ENCODE results near the gene SGIP1. TPM values are rescaled to one million over a fixed set of nuclear protein-coding genes. Genes with fewer than 3 reads are reported as not detected.

The SGIP1 gene
- total RNA-seq, 1 experiment from 2014 or later: 1.6 TPM

GRCh38 chr1:66503841-66504470, 30.0 kb upstream of the SGIP1 start:
- Histone ChIP-seq H3K36me3 (ENCODE audit: insufficient read depth, low read length, poor library complexity, severe bottlenecking) (no peaks in the 10 kb centered on the region), H3K4me1 (ENCODE audit: insufficient read depth, low read length, poor library complexity, severe bottlenecking) (peaks cover 10% of the 10 kb centered on the region), H3K9me3 (ENCODE audit: low read depth, low read length, poor library complexity, severe bottlenecking) (no peaks in the 10 kb centered on the region), H3K4me3 (ENCODE audit: low read depth, low read length, poor library complexity, severe bottlenecking) (no peak overlapping the region), H3K27ac (ENCODE audit: low read depth, low read length, poor library complexity, severe bottlenecking) (no peak overlapping the region), H3K27me3 (replicated peaks; ENCODE audit: insufficient read depth, low read depth, low read length, poor library complexity) (no peaks in the 10 kb centered on the region)
- ChIA-PET POLR2A (ENCODE audit: low non-redundant PET) (no interaction called here), CTCF (interaction anchor here (0.6 to 1.2 kb wide), 7 partner anchors 14 to 545 kb away, joined by 3 to 10 read pairs (median 3); no protein-coding TSS in a partner anchor)
- DNase-seq (ENCODE audit: low spot score): peak; percentile 79
- BruUV-seq (replicated peaks): no TSS peak
- TF ChIP-seq CTCF (conservative IDR thresholded peaks at IDR 0.05; ENCODE audit: low read depth, low read length) (peak; percentile 87), EZH2 (IDR thresholded peaks at IDR 0.05; ENCODE audit: borderline replicate concordance, low read depth, low read length, poor library complexity, severe bottlenecking) (no peak)
- intact Hi-C loops (cut with micrococcal nuclease; ENCODE audit: unreplicated experiment): loop anchor here (1.0 to 5.0 kb wide), 4 partner anchors 52 to 547 kb away; no protein-coding TSS in a partner anchor

GRCh38 chr1:66505671-66506392, 28.1 kb upstream of the SGIP1 start:
- Histone ChIP-seq H3K4me1 (ENCODE audit: insufficient read depth, low read length, poor library complexity, severe bottlenecking) (peaks cover 10% of the 10 kb centered on the region), H3K27me3 (replicated peaks; ENCODE audit: insufficient read depth, low read depth, low read length, poor library complexity) (no peaks in the 10 kb centered on the region), H3K27ac (ENCODE audit: low read depth, low read length, poor library complexity, severe bottlenecking) (no peak overlapping the region), H3K9me3 (ENCODE audit: low read depth, low read length, poor library complexity, severe bottlenecking) (no peaks in the 10 kb centered on the region), H3K36me3 (ENCODE audit: insufficient read depth, low read length, poor library complexity, severe bottlenecking) (no peaks in the 10 kb centered on the region), H3K4me3 (ENCODE audit: low read depth, low read length, poor library complexity, severe bottlenecking) (no peak overlapping the region)
- no TSS peak for BruUV-seq (replicated peaks)
- CTCF ChIA-PET: interaction anchor here (0.6 kb wide), 1 partner anchor 903 kb away, joined by 6 read pairs; no protein-coding TSS in a partner anchor
- no peak for DNase-seq (ENCODE audit: low spot score)
- intact Hi-C loops (cut with micrococcal nuclease; ENCODE audit: unreplicated experiment): loop anchor here (2.0 kb wide), 1 partner anchor 253 kb away; no protein-coding TSS in a partner anchor
- POLR2A ChIA-PET (ENCODE audit: low non-redundant PET): no interaction called here
- TF ChIP-seq EZH2 (IDR thresholded peaks at IDR 0.05; ENCODE audit: borderline replicate concordance, low read depth, low read length, poor library complexity, severe bottlenecking) (no peak), CTCF (conservative IDR thresholded peaks at IDR 0.05; ENCODE audit: low read depth, low read length) (no peak)

- POLR2A ChIA-PET (ENCODE audit: low non-redundant PET): no interaction called here
These were observed 27.6 kb upstream of the SGIP1 start for GRCh38 chr1:66506393-66506687.

More at GRCh38 chr1:66506393-66506687, 27.6 kb upstream of the SGIP1 start:
- CTCF ChIA-PET: interaction anchor here (0.6 kb wide), 1 partner anchor 903 kb away, joined by 6 read pairs; no protein-coding TSS in a partner anchor
- H3K9me3 ChIP-seq (ENCODE audit: low read depth, low read length, poor library complexity, severe bottlenecking): no peaks in the 10 kb centered on the region
- H3K4me3 ChIP-seq (ENCODE audit: low read depth, low read length, poor library complexity, severe bottlenecking): no peak overlapping the region
- TF ChIP-seq EZH2 (IDR thresholded peaks at IDR 0.05; ENCODE audit: borderline replicate concordance, low read depth, low read length, poor library complexity, severe bottlenecking) (no peak), CTCF (conservative IDR thresholded peaks at IDR 0.05; ENCODE audit: low read depth, low read length) (no peak)
- H3K27ac ChIP-seq (ENCODE audit: low read depth, low read length, poor library complexity, severe bottlenecking): no peak overlapping the region
- H3K36me3 ChIP-seq (ENCODE audit: insufficient read depth, low read length, poor library complexity, severe bottlenecking): no peaks in the 10 kb centered on the region
- H3K4me1 ChIP-seq (ENCODE audit: insufficient read depth, low read length, poor library complexity, severe bottlenecking): peaks cover 10% of the 10 kb centered on the region
- BruUV-seq (replicated peaks): no TSS peak
- peak; percentile 10 for DNase-seq (ENCODE audit: low spot score)
- intact Hi-C loops (cut with micrococcal nuclease; ENCODE audit: unreplicated experiment): no loop called here
- no peaks in the 10 kb centered on the region for H3K27me3 ChIP-seq (replicated peaks; ENCODE audit: insufficient read depth, low read depth, low read length, poor library complexity)
